Stimulated activated CD8-positive, alpha-beta memory T cell treated with anti-CD3 and anti-CD28 coated beads, Interleukin-4, amount 100 ng/mL, for 24 hours (primary cell): Measurements from ENCODE around the gene RRM1.
A peak's percentile ranks its signal among the peaks of the same experiment; 100 is the strongest.

Source experiments
- DNase-seq: peaks from one replicate; pipeline ENCODE4 v3.0.0-alpha.2; 2020; ENCODE audit warnings: low read depth

RRM1 gene

GRCh38 chr11:4187055-4187988 lies 92.7 kb downstream of the RRM1 start:
- peak; percentile 80 for DNase-seq
